Esophagus muscularis mucosa (tissue), 4 donors: Measurements from ENCODE around the gene SIM1. TPM values are rescaled to one million over a fixed set of nuclear protein-coding genes. Genes with fewer than 3 reads are reported as not detected.

ENCODE experiments used
- DNase-seq: peaks from one replicate; pipeline ENCODE4 v3.0.0-alpha.2; 2017; ENCODE audit errors: extremely low spot score
- H3K27ac ChIP-seq, 4 donors: fragments of 200-600 bp; sonication (generic); replicated peaks in 1 of 4; 1 replicate in 3 of 4; 2 replicates in 1 of 4; pipeline ENCODE4 v1.5.1; 2016 to 2019; ENCODE audit warnings: mild to moderate bottlenecking in 1 of 4
- H3K27me3 ChIP-seq, 4 donors: fragments of 200-600 bp; sonication (generic); one replicate each; pipeline versions ENCODE4 v1.5.1 to v1.6.0; 2016 to 2019
- H3K36me3 ChIP-seq, 4 donors: fragments of 200-600 bp; sonication (generic); one replicate each; pipeline ENCODE4 v1.5.1; 2016 to 2019
- H3K4me1 ChIP-seq, 4 donors: fragments of 200-600 bp; sonication (generic); one replicate each; pipeline ENCODE4 v1.5.1; 2016 to 2019
- H3K4me3 ChIP-seq, 4 donors: fragments of 200-600 bp; sonication (generic); 1 replicate in 2 of 4; 2 replicates in 2 of 4; pipeline ENCODE4 v1.5.1; 2016 to 2019; ENCODE audit warnings: mild to moderate bottlenecking in 4 of 4, moderate library complexity in 1 of 4
- H3K9me3 ChIP-seq, 4 donors: fragments of 200-600 bp; sonication (generic); 1 replicate in 3 of 4; 2 replicates in 1 of 4; pipeline ENCODE4 v1.5.1; 2016 to 2019
- CTCF ChIP-seq, 3 experiments: fragments of 200-600 bp in 2 of 3; fragments of 450-650 bp in 1 of 3; sonication (generic) in 2 of 3; IDR thresholded peaks; one replicate each; pipeline ENCODE4 v1.5.1; 2017 to 2019; ENCODE audit warnings: antibody characterized with exemption in 3 of 3, mild to moderate bottlenecking in 2 of 3, moderate library complexity in 1 of 3
- EP300 ChIP-seq: sonication (generic); formaldehyde crosslinking; IDR thresholded peaks from one replicate; pipeline ENCODE4 v1.6.1; 2017; ENCODE audit warnings: antibody characterized with exemption
- POLR2A ChIP-seq: fragments of 450-650 bp; IDR thresholded peaks from one replicate; pipeline ENCODE4 v1.6.1; 2017; ENCODE audit warnings: antibody characterized with exemption, moderate library complexity, mild to moderate bottlenecking, low read depth
- POLR2AphosphoS5 ChIP-seq, 2 donors: sonication (generic); formaldehyde crosslinking; IDR thresholded peaks; one replicate each; pipeline ENCODE4 v1.6.1; 2017; ENCODE audit warnings: antibody characterized with exemption in 2 of 2
- WGBS: methylation state at CpG from one replicate; pipeline ENCODE4 v1.1.5; 2018; 5-methylcytosine and 5-hydroxymethylcytosine counted together
- intact Hi-C: fragments of 100-400 bp; cut with DNase I; formaldehyde crosslinking; loops from one replicate; pipeline ENCODE4 v1.15.1; 2023
- total RNA-seq, 4 donors: library from RNA; depleted of rRNA; stranded (reverse); fragments of >200 nt; gene quantifications; one replicate each; pipeline versions ENCODE4 v1.1.0 to v1.2.1, GENCODE V29; 2016

The SIM1 gene
- total RNA-seq, 4 donors from 2014 or later: not detected

DNA sequence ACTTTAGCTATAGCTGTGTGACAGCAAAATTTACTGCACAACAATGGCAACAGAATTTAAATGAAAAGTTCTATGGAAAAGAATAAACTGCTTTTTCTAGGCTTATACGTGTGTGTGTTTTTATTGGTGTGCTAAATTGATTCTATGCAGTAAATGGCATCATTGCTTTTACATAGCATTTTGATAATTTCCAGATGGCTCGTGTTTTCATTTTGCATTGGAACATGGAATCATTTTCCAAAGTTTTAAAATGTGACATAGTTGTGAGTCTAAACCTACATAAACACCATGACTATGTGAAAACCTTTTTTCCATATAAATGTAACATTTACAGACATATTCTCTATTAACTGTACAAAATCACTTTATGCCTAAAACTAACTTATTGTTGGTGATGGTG lies 127.8 kb downstream of the SIM1 start:
- H3K36me3 ChIP-seq: no peaks in the 10 kb centered on the region
- intact Hi-C loops: no loop called here
- no peak for DNase-seq
- H3K4me3 ChIP-seq: no peak overlapping the region
- 73% methylated on average over 2 of the region's 2 CpGs for WGBS
- H3K27ac ChIP-seq: no peak overlapping the region
- TF ChIP-seq CTCF (IDR thresholded peaks at IDR 0.05): no peak
- no peak for TF ChIP-seq POLR2AphosphoS5 (IDR thresholded peaks at IDR 0.05)
- TF ChIP-seq EP300: no peak
- no peak for TF ChIP-seq POLR2A
- H3K9me3 ChIP-seq: peaks cover 0 to 4% (median 1%) of the 10 kb centered on the region in 4 donors
- H3K27me3 ChIP-seq: no peaks in the 10 kb centered on the region
- no peaks in the 10 kb centered on the region for H3K4me1 ChIP-seq

DNA sequence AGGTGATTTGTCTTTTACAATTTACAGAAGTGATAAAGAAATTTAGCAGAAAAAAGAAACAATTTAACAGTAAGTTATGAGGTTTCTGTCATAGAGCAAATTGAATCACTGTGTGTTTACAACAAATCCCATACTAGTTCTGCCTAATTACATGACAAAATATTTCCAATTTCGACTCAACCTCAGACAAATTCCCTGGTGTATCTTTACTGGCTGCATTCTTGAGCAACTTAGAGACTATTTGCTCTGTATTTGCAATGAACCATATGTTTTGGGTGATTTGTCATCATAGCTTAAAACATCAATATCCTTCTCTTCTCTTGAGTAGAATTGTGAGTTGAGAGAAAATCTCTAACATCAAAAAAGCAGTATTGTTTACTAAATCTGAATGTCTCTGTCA lies 128.7 kb downstream of the SIM1 start:
- peaks cover 0 to 4% (median 1%) of the 10 kb centered on the region in 4 donors for H3K9me3 ChIP-seq
- WGBS: 29% methylated on average over 1 of the region's 1 CpG
- H3K4me3 ChIP-seq: no peak overlapping the region
- H3K36me3 ChIP-seq: no peaks in the 10 kb centered on the region
- TF ChIP-seq POLR2AphosphoS5 (IDR thresholded peaks at IDR 0.05) (no peak), POLR2A (no peak), EP300 (no peak), CTCF (IDR thresholded peaks at IDR 0.05) (no peak)
- no peaks in the 10 kb centered on the region for H3K27me3 ChIP-seq
- no peak for DNase-seq
- H3K27ac ChIP-seq: no peak overlapping the region
- no peaks in the 10 kb centered on the region for H3K4me1 ChIP-seq
- intact Hi-C loops: no loop called here
